ENCODE data around the gene CXXC5.
"Not testable (repeated sequence)": the region's sequence is repeated elsewhere in the genome, so short reads cannot be mapped to it uniquely, and the experiment has no call there.

Gene CXXC5

DNA sequence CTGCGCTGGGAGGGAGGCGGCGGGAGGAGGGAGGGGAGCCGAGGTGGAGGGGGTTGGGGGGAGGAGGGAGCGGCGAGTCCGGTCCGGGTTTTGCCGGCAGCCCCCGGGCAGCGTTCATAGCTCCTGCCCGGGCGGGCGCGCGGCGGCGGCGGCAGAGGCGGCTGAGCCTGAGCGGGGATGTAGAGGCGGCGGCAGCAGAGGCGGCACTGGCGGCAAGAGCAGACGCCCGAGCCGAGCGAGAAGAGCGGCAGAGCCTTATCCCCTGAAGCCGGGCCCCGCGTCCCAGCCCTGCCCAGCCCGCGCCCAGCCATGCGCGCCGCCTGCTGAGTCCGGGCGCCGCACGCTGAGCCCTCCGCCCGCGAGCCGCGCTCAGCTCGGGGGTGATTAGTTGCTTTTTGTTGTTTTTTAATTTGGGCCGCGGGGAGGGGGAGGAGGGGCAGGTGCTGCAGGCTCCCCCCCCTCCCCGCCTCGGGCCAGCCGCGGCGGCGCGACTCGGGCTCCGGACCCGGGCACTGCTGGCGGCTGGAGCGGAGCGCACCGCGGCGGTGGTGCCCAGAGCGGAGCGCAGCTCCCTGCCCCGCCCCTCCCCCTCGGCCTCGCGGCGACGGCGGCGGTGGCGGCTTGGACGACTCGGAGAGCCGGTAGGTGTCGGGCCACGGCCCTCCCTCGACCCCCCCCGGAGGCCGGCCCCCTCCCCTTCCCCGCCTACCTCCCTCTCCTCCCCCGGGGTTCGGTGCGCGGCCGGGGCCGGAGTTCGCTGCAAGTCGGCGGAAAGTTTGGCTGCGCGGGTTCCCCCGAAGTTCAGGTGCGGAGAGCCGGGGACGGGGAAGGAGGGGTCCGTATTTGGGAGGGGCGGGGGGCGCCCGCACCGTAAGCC lies at the start of gene CXXC5:
TSS of gene CXXC5 (plus strand) at position 145 of the 877 bp plus-strand sequence. CDS start 32,175 bp downstream, outside the sequence.
- no peak for DNase-seq (ENCODE audit: low read depth in 2 of 2, low spot score in 1 of 2)

DNA sequence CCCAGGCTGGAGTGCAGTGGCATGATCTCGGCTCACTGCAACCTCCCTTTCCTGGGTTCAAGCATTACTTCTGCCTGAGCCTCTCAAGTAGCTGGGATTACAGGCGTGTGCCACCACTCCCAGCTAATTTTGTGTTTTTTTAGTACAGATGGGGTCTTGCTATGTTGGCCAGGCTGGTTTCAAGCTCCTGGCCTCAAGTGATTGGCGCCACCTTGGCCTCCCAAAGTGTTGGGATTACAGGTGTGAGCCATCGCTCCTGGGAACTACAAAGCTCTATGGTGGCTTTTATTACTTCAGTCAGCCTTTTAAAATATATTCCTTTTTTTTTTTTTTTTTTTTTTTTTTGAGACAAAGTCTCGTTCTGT lies 49.6 kb upstream of the CXXC5 start:
- DNase-seq (ENCODE audit: low read depth in 2 of 2, low spot score in 1 of 2), result not testable (repeated sequence)

DNA sequence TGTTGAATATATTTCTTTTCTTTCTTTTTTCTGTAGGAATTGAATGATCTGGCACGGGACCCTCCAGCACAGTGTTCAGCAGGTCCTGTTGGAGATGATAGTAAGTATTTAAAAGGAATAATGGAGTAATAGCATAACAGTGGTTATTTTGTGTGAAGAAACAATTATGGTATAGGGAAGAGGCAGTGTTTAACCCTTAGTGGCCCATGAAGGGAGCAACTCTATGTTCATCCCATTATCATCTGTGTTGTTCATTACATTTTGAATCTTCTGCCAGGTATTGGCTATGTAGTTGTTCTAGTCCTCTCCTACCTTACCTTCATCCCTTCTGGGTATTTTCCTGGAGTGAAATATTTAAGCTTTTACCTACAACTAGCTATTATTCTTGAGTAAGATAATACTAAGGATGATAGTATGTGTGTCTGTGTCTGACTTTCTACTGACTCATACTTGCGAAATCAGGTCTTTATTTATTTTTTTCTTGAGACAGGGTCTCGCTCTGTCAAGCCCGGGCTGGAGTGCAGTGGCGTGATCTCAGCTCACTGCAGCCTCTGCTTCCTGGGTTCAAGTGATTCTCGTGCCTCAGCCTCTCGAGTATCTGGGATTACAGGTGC lies 47.7 kb upstream of the CXXC5 start:
- DNase-seq (ENCODE audit: low read depth in 2 of 2, low spot score in 1 of 2), result no peak

DNA sequence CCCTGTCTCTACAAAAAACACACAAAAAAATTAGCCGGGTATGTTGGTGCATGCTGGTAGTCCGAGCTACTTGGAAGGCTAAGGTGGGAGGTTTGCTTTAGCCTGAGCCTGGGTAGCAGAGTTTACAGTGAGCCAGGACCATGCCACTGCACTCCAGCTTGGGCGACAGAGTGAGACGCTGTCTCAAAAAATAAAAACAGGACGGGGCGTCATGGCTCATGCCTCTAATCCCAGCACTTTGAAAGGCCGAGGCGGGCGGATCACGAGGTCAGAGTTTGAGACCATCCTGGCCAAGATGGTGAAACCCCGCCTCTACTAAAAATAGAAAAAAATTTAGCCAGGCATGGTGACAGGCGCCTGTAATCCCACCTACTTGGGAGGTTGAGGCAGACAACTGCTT lies 46.7 kb upstream of the CXXC5 start:
- DNase-seq (ENCODE audit: low read depth in 2 of 2, low spot score in 1 of 2), result no peak

DNA sequence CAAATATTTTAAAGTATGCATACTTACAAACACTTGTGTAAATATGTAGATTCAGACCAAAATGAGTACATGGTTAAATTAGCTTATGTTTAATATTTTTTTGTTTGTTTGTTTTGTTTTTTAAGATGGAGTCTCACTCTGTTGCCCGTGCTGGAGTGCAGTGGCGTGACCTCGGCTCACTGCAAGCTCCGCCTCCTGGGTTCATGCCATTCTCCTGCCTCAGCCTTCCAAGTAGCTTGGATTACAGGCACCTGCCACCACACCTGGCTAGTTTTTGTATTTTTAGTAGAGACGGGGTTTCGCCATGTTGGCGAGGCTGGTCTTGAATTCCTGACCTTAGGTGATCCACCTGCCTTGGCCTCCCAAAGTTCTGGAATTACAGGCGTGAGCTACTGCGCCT lies 46.2 kb upstream of the CXXC5 start:
- not testable (repeated sequence) for DNase-seq (ENCODE audit: low read depth in 2 of 2, low spot score in 1 of 2)

DNA sequence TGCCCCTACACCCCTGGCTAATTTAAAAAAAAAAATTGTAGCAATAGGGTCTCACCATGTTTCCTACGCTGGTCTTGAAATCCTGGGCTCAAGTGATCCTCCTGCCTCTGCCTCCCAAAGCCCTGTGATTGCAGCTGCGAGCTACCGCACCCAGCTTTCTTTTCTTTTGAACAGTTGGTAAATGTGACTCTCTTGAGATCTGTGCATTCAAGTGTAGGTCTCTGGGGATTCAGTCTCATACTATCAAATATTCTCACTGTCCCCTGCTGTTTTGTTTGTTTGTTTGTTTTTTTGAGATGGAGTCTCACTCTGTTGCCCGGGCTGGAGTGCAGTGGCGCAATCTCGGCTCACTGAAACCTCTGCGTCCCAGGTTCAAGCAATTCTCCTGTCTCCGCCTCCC lies 42.3 kb upstream of the CXXC5 start:
- DNase-seq (ENCODE audit: low read depth in 2 of 2, low spot score in 1 of 2), result no peak

DNA sequence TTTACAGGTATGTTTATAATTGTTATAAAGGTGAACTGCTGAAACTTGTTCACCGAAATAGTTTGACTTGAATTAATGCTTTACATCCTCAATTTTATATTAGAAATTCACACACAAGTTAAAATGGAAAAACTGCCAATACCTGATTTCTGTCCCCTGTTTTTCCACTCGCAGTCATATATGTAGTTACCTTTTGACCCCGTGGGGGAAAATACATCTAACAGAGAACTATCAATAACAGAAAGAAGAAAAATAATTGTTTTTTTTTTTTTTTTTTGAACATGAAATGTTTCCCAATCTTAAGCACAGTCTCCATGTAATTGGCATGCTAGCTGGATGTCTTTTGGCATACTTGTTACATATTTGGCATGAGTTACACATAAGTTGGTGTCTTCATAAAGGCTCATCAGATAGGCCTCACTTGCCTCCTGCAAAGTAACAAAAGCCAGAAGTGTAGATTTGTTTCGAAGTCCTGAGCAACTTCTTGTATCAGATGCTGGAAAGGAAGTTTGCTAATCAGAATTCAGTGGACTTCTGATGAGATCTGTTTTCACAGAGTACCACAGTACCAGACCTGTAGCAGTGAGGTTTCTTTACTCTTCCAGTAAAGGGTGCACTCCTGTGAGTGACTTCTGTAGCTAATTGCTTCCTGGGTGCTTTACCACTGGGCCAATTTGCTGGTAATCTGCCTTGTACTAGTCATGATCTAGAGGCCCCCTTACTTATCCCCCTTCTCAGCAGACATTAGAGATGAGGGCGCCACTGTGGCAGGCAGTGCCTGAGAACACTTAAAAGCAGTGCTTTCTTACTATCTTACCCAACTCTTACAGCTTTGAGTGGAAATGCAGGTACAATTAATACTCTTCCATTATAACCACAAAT lies 36.2 kb upstream of the CXXC5 start:
- no peak for DNase-seq (ENCODE audit: low read depth in 2 of 2, low spot score in 1 of 2)

DNA sequence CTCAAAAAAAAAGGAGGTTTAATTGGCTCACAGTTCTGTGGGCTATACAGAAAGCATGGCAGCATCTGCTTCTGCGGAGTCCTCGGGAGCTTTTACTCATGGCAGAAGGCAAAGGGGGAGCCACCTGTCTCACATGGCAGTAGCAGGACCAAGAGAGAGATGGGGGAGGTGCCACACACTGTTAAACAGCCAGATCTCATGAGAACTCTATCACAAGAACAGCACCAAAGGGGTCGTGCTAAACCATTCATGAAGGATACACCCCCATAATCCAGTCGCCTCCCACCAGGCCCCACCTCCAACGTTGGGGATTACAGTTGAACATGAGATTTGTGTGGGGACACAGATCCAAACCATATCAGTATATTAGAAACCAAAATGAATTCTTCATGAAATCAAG lies 28.3 kb upstream of the CXXC5 start:
- no peak for DNase-seq (ENCODE audit: low read depth in 2 of 2, low spot score in 1 of 2)

DNA sequence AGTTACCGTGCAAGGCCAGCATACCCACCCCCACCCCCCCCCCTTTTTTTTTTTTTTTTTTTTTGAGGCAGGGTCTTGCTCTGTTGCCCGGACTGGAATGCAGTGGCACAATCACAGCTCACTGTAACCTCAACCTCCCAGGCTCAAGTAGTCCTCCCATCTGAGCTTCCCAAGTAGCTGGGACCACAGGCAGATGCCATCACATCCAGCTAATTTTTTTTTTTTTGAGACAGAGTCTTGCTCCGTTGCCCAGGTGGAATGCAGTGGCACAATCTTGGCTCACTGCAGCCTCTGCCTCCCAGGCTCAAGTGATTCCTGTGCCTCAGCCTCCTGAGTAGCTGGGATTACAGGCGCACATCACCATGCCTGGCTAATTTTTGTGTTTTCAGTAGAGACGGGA lies 22.8 kb upstream of the CXXC5 start:
- DNase-seq (ENCODE audit: low read depth in 2 of 2, low spot score in 1 of 2), result not testable (repeated sequence)

DNA sequence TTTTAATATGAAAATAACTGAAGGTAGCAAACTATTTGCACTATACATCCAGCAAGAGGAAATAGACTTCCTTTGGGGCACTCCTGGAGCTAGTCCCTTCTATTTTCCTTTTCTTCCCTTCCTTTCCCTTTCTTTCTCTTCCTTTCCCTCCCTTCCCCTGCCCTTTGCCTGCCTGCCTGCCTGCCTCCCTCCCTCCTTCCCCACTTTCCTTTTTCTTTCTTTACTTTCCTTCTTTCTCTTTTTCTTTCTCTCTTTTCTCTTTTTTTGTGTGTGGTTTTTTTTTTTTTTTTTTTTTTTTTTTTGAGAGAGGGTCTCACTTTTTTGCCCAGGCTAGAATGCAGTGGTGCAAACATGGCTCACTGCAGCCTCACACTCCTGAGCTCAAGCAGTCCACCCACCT lies 17.3 kb upstream of the CXXC5 start:
- no peak for DNase-seq (ENCODE audit: low read depth in 2 of 2, low spot score in 1 of 2)

DNA sequence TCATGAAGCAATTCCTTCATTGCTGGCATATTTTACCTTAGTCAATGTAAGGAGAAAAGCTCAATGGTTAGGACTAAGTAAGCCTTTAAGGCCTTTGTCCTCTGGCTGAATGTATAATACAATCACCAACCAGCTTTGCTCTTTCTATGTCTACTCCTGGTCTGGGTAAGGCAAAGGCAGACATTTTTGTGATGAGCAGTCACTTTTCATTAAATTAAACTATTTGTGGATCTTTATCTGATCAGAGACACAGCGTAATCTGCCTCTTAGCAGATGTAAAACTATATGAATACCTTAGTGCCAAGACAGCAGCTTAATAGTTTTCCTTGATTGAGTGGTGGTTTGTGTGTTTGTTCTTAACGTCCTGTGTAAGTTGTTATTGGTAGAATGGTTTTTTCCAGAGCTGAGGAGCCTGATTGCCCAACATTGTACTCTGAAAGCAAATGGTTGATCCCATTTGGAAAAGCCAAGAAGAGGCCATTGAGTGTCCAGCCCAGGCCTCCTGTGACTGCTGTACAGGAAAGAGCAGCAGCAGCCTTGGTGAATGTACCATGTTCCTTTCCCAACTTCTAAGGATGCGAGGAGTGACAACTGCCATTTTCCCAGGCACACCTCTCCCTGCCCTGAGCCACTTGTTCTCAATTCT lies 16.5 kb upstream of the CXXC5 start:
- no peak for DNase-seq (ENCODE audit: low read depth in 2 of 2, low spot score in 1 of 2)

DNA sequence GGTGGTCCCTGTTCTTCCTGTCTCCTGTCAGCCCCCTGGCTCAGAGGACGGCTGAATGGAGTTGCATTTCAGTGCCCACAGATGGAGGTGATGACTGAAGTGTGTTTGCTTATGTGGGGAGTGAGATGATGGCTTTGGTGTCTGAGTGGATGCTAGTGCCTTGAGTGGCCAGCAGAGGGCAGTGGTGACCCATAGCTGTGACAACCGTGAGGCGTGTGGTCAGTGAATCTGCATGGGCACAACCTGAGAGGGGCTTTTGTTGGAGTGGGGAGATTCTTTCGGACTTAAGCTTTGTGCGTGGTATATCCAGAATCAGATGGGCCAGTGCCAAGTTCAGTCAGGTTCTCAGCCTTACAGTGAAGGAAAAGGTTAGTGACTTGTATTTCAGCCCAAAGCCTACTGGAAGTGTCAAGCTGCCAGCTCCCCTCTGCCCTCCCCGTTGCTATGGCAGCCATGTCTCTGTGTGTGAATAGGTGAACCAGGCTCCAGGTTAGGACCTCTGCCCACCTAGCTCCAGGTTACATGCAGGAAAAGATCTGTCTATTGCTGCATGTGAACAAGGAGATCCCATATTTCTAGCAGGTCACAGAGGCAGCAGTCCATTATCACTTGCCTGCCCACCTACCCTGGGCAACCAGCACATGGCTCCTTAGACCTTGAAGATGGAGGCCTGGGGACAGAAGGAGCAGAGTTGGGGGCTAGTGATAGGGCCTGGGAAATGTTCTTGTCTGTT lies 14.7 kb upstream of the CXXC5 start:
- no peak for DNase-seq (ENCODE audit: low read depth in 2 of 2, low spot score in 1 of 2)

DNA sequence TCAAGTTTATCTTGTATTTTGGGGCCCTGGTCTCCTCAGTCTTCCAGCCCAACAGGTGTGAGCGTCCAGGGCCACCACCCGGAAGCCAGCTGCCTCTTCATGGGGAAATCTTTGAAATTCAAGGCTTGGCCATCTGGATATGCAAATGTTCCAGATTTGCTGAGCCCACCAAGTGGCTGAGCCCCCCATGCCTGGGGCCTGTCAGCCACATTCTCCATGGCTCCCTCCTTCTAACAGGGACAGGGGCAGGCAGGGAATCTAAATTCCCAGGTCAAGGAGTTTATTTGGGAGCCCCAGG lies 14.2 kb upstream of the CXXC5 start:
- DNase-seq (ENCODE audit: low read depth in 2 of 2, low spot score in 1 of 2), result no peak

DNA sequence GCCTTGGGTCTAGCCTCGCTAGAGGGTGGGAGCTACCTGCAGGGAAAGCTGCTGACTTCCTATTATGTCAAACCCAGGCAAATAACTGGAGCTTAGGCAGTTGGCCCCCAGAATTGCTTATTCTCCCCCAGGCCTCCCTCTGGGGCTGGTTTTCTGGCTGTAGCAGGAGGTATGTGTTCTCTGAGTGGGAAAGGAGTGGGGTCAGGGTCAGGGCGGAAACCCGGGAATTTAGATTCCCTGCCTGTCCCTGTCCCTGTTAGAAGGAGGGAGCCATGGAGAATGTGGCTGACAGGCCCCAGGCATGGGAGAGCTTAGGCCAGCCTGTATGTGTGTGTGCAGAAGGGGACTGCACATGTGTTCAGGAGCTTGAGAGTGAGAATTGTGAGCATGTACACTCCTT lies 13.6 kb upstream of the CXXC5 start:
- no peak for DNase-seq (ENCODE audit: low read depth in 2 of 2, low spot score in 1 of 2)

DNA sequence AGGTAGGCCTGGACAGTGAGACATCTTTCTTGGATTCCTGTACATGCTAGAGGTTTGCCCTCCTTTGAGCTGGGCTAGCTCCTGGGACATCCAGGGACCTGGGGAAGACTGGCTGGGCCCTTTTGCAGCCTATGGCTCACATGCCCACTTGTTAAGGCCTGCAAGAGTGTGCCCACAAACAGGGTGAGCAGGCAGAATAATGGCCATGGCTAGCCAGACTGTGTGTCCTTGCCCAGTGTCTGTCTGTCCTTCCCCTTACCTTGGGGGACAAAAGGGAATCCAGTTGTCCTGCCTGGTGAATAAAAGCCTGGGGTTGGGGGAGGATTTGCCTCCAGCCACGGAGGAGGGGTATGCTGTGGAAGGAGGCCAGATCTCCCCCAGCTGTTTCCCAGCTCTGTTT lies 13.0 kb upstream of the CXXC5 start:
- DNase-seq (ENCODE audit: low read depth in 2 of 2, low spot score in 1 of 2), result no peak

DNA sequence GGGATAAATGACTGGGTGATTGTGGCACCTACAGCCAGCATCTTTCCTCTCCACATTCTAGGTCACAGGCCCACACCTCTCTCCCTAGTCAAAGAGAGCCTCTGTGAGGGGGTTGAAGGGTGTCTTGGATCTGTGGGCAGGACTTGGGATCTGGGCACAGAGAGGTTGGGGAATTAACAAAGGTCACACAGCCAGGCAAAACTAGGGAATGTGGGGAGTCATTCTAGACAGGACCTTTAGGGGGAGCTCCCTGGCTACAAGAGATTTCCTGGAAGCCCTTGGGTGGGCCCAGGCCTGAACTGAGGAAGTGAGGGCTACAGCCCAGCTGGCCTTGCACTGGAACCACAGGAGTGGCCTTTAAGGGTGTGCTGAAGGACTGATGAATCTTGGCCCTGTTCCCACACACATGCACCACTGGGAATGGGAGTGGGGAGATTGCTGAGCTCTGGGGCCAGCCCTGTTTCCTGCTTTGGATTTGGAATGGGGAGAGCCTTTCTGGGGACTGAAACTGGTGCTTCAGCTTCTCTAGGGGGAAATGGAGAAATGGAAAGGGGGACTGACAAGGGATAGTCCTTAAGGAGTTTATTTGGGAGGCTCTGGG lies 12.4 kb upstream of the CXXC5 start:
- DNase-seq (ENCODE audit: low read depth in 2 of 2, low spot score in 1 of 2), result no peak

DNA sequence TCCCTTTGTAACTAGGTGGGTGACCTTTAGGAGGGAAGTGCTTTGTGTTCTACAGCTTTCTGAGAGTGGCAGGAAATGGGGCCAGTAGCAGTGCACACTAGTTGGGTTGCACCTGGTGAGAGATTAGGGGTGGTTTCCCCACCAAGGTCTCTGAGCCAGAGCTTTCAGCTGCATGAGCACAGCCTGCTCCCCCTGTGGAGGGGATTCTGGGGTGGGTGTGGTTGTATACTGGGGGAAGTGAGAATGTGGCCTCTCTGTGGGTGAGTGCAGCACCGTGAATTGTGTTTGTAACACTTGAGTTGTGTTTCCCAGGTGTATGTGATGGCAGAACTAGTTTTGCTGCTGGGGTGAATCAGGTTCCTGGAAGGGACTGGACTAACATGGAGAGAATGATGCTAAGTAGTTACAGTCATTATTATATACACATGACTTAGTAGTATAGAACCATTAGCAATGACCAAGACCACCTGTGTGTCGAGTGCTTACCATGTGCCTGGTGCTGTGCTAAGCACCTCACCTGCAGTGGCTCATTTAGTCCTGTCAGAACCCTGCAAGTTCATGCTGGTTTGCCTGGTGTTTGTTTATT lies 11.8 kb upstream of the CXXC5 start:
- no peak for DNase-seq (ENCODE audit: low read depth in 2 of 2, low spot score in 1 of 2)

DNA sequence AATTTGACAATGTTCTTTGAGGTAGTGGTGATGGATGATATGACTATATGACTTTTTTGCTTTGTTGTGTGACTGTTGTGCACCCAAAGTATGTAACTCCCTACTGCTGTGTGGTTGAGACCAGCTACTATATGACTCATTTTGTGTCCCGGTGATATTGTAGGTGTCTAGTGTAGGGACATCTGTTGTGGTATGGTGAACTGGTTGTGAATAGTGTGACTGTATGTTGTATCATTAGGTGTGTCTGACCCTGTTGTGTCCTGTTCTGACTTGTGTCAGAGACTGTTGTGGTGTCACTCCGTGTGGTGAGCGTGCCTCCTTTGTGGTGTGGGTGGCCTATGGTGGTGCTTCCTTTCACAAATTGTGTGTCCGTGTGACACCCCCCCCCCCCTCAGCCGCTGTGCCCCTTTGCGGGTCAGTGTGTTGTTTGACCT lies 11.2 kb upstream of the CXXC5 start:
- DNase-seq (ENCODE audit: low read depth in 2 of 2, low spot score in 1 of 2), result no peak

DNA sequence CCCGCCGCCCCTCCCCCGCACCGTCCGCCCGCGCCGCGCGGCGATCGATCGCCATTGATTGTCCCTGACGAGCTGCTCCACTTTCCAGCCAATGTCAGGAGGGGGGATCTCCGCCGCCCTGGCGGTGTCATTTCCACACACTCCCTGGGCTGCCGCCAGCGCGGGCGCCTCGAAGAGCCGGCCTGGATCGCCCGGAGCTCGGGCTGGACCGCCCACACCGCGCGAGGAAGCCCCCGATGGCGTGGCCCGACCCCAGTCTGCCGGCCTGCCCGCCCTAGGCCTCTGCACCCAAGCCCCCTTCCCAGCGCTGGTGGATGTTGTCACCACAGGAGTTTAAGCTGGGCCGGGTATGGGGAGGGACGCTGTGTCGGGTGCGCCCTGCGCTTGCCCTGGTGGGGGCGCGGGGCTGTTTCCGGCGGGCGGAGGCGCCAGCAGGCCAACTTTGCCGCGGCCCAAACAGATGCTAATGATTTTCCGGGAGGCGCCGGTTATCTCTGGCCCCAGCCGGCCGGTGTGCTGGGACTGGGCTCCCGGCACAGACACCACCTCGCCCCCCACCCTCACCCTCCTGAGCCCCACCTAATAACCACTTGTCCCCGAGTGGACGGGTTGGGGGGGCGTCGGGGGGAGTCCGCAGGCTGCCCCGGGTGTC lies 10.6 kb upstream of the CXXC5 start:
- DNase-seq (ENCODE audit: low read depth in 2 of 2, low spot score in 1 of 2), result no peak
